HG02870 (cell line): Measurements from ENCODE around the gene APBB1.

Source experiments
- ATAC-seq: cut with Tn5 transposase; IDR thresholded peaks from one replicate; pipeline ENCODE4 v1.9.1; 2021; ENCODE audit warnings: mild to moderate bottlenecking, moderate library complexity; ENCODE audit not compliant: unreplicated experiment

APBB1 gene

DNA sequence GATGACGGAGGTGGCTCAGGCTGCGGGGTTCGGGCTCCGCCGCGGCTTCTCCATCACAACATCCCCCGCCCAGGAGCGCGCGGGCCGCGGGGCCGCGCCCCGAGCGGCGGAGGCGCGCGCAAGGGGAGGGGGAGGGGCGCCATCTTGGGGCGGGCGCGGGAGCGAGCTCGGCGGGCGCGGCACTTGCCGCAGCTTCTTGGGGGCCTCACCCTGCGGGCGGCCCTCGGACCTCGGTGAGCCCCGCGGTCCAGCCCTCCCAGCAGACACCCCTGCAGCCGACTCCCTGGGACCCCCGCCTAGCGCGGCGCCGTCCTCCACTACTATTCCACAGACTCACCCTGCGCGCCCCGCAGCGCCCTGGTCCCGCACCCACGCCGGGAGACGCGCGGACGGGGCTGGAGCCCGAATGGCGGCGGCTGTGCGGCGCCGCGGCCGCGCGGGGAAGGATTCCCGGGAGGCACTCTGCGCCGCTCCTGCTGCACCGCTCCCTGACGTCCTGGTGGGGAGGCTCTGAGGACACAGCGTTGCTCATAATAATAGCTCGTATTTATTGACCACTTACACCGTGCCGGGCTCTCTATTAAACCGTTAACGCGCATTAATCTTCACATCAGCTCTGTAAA is at the start of gene APBB1:
Gene APBB1 (minus strand): TSS at position 86 of the 623 bp plus-strand sequence. CDS start 7,747 bp downstream, outside the sequence.
- ATAC-seq: peak; percentile 52

- no peak for ATAC-seq
Measured at GRCh38 chr11:6459099-6459450, 40.2 kb upstream of the APBB1 start.

DNA sequence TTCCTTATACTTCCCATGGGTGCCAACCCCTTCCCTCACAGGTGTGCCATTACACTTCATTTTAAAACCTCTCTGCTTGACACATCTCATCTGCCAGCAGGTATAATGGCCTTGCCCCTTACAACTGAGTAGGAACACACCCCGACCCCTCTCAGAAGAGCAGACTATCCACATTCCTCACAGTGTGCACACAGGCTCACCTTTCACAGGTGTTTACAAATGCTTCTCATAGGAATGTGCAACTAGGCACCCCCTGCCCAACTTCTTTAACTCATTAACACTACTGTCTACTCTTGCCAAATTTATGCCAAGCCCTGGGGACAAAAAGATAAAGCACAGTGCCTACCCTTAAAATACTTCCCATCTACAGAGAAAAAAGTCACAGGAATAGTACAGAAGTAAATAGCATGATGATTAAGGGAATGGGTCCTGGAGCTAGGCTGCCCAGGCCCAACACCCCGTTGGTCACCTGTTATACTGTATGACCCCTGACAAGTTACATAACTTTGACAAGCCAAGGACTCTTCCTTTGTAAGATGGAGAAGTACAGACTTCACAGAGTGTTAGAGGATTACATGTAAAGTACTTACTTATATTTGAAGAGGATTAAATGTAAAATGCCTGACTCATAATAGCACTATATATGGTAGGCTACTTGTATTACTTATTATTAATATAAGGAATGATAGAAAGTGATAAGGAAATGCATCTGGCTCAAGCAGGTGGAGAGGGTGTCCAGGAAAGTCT is 39.6 kb upstream of the APBB1 start:
- no peak for ATAC-seq

DNA sequence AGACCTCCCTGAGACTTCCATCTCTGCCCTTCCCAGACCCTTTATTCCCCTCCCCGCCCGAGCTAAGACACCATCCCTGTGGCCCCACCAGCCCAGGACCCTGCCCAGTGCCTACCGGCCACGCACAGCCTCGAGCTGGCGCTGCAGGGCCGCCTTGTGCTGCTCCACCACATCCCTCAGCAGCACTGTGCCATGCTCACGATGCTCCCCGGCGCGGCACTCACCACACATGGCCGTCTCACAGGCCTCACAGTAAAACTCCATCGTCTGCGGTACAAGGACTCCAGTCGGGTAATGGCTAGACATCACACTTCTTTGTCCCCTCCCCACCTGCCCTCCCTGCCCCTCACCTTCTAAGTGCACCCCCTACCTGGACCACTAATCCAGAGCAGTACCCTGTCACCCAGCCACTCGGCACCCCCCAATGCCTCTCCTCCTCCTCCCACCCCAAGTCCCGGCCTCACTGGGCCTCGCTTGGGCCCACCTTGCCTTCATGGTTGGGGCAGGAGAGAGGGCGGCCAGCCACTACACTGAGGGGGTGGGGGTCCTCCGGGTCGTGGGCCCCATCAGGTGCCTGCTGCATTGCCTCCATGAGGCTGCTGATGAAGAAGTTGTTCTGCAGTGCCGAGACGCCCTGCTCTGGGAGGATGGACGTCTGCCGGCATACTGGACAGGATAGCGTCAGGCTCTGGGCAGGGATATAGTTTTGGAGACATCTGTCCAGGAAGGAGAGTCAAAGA is 38.9 kb upstream of the APBB1 start:
- ATAC-seq: no peak

- ATAC-seq: no peak
Measured at GRCh38 chr11:6456361-6457073, 37.6 kb upstream of the APBB1 start.

GRCh38 chr11:6455070-6455469 is 36.2 kb upstream of the APBB1 start:
- ATAC-seq: no peak

- no peak for ATAC-seq
Measured at GRCh38 chr11:6453152-6453551, 34.3 kb upstream of the APBB1 start.

DNA sequence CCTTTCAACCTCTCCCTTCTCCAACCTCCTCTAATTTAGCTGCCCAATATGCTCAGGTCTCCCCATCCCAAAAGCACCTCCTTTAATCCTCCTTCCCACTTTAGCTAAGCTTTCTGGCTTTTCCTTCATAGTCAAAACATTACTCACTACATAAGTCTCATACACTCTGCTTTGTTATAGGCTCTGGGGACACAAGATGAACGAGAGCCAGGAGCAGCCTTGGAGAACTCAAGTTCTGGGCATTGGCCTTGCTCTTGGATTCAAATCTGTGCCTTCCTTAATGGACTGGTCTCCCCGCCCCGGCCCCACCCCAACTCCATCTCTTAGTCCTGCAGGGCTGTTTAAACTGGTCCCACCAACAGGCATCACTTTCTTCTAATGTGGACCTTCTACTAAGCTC is 33.3 kb upstream of the APBB1 start:
- ATAC-seq: no peak

DNA sequence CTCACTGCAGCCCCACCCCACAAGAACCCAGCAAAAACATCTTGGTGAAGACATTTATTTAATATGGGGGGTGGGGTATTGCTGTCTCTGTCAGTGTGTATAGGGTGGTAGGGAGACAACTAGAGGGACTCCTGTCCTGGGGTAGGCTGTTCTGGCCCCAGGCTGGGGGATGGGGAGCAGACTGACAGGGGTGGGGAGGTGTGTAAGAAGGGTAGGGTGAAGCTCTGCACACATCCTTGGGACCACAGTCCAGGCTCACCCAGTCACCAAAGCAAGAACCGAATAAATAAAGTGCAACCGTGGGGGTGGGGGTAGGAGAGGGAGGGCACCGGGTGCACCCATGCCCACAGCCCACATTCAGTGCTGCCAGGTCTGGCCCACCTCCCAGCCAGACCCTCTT is 29.7 kb upstream of the APBB1 start:
- ATAC-seq: no peak

- ATAC-seq: peak; percentile 80
Measured at GRCh38 chr11:6443269-6444003, 24.5 kb upstream of the APBB1 start.

DNA sequence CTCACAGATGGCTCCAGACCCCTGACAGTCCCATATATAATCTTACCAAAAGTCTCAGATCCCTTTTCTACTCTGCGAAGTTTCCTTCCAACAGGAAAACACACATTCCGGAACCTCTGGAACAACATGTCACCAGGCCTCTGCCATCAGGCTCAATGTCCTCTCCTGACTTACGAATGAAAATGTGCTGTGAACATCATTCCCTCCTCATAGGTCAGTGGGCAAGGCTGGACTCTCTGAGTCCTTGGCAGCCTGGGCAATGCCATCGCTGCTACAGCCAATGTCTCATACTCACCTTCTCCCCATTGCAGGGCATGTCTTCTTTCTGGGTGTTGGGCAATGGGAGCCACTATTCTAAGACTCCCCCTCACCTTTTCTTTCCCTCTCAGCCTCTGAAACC is 23.5 kb upstream of the APBB1 start:
- ATAC-seq: no peak

GRCh38 chr11:6440906-6441358 is 22.0 kb upstream of the APBB1 start, which contains the start of gene HPX:
Gene HPX, minus strand, starts transcription at chr11:6440987. Its CDS starts 24 bp downstream, at chr11:6440963.
- ATAC-seq: no peak

DNA sequence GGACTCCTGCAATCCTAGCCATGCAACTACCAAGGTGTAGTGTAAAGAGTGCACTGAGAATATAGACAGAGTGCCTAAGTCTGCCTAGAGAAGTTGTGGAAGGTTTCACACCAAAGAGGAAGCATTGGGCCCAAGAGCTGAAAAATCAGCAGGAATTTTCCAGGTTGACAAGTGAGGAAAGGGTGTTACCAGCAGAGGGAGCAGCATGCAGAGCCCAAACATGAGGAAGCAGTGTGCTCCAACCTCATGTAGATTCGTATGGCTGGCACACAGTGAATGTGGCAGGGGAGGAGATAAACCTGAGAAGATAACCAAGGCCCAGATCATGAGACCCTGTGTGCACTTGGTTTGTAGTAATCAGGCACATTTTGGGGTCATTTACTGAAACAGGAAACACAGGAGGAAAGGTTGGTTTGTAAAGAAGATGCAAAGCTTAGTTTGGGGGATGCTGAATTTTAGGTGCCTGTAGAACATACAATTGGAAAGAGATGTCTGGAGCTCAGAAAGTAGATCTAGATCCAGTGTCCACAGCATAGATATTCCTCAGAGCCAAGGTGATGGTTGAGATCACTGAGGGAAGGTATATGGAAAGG is 20.2 kb upstream of the APBB1 start:
- ATAC-seq: no peak

- no peak for ATAC-seq
Measured at GRCh38 chr11:6437993-6438392, 19.1 kb upstream of the APBB1 start.

DNA sequence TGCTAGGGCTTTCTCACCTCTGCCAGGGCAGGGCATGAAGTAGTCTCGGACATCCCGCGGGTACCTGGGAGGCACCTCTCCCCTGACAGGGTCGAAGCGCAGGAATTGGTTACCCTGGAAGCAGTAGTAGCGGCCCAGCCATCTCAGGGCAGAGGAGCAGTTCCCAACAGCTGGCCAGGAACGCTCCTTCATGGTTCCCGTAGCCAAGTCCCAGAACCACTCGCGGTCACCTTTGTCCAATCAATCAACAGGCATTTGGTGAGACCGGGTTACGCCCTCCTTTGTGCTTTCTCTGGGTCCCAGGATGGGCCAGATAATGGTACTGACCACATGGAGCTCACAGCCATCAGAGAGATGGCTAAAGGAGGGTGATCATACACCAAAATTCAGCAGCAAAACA is 18.5 kb upstream of the APBB1 start:
- no peak for ATAC-seq

DNA sequence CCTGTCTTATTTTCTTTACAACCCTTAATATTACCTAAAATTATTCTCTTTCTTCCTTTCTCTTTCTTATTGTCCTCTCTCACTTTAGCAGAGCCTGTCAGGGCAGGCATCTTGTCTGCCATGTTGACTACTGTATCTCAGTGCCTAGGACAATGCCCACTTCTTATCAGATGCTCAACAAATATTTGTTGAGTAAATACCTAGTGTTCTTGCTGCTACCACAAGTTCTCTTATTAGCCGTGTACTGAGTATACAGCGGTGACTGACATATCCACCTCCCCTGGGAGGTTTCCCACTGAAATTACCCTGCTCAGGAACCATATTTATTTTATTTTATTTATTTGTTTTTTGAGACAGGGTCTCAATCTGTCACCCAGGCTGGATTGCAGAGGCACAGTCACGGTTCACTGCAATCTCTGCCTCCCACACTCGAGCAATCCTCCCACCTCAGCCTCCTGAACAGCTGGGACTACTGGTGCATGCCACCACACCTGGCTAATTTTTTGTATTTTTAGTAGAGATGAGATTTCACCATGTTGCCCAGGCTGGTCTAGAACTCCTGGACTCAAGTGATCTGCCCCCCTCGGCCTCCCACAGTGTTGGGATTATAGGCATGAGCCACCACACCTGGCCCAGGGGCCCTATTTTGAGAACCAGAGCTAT is 15.2 kb upstream of the APBB1 start:
- ATAC-seq: no peak

- ATAC-seq: no peak
Measured at GRCh38 chr11:6431861-6432260, 13.0 kb upstream of the APBB1 start.

DNA sequence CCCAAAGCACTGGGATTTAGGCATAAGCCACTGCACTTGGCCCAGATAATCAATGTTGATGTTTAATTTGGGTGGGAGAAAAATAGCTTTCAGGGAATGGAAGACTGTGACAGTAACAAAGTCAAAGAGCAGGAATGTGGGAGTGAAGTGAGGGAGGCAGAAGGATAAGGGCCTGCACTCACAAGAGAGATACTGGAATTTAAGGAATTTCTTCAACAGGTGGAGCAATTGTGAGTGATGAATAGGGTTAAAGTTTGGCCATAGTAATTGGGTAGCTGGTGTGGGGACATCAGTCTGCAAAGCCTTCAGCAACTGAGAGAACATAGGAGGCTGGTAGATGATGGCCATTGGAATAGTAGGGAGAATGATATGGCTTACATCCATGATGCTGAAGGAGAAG is 8.6 kb upstream of the APBB1 start:
- ATAC-seq: no peak

- ATAC-seq: no peak
Measured at GRCh38 chr11:6420677-6421076, 1.8 kb upstream of the APBB1 start.
